ENCODE data around the gene GARS1. TPM values are rescaled to one million over a fixed set of nuclear protein-coding genes. Genes with fewer than 3 reads are reported as not detected.
"Not testable (repeated sequence)": the region's sequence is repeated elsewhere in the genome, so short reads cannot be mapped to it uniquely, and the experiment has no call there.

GARS1 gene
- total RNA-seq, 2 experiments from 2014 or later = 178 to 375 TPM

DNA sequence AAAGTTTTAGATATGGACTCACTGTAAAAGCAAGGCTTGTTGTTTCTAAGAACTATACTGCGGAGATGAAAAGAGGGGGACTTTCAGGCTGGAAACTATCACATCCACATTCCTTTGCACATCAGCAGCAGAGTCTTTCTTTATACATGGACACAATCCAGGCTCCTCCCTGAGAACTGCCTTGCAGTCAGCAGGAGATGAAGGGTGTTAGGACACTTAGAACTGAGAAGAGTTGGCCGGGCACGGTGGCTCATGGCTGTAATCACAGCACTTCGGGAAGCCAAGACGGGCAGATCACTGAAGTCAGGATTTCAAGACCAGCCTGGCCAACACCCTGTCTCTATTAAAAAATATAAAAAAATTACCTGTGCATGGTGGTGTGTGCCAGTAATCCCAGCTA, 9.7 kb upstream of the GARS1 start:
- Histone ChIP-seq H2AFZ (ENCODE audit: low read length) (no peak overlapping the region), H3K4me2 (ENCODE audit: low read length) (no peak overlapping the region), H3K79me2 (ENCODE audit: insufficient read depth, low read depth, low read length) (no peaks in the 10 kb centered on the region), H3K36me3 (ENCODE audit: insufficient read depth, low read length) (peaks cover 55% of the 10 kb centered on the region), H3K4me3 (ENCODE audit: low read depth, low read length, poor library complexity, severe bottlenecking) (no peak overlapping the region), H3K4me1 (ENCODE audit: insufficient read depth, low read length, poor library complexity, severe bottlenecking) (no peaks in the 10 kb centered on the region), H4K20me1 (ENCODE audit: insufficient read depth, low read length) (no peaks in the 10 kb centered on the region), H3K27ac (ENCODE audit: low read depth, low read length, poor library complexity, severe bottlenecking) (no peak overlapping the region), H3K9me2 (ENCODE audit: insufficient read depth, low read length) (no peaks in the 10 kb centered on the region), H3K9me3 (ENCODE audit: low read length) (0 out of 2 replicates have a peak, but pooled peaks cover 18% of the 10 kb centered on the region)
- CTCF ChIA-PET (ENCODE audit: unreplicated experiment) = no interaction called here
- TF ChIP-seq, protein P1, sequence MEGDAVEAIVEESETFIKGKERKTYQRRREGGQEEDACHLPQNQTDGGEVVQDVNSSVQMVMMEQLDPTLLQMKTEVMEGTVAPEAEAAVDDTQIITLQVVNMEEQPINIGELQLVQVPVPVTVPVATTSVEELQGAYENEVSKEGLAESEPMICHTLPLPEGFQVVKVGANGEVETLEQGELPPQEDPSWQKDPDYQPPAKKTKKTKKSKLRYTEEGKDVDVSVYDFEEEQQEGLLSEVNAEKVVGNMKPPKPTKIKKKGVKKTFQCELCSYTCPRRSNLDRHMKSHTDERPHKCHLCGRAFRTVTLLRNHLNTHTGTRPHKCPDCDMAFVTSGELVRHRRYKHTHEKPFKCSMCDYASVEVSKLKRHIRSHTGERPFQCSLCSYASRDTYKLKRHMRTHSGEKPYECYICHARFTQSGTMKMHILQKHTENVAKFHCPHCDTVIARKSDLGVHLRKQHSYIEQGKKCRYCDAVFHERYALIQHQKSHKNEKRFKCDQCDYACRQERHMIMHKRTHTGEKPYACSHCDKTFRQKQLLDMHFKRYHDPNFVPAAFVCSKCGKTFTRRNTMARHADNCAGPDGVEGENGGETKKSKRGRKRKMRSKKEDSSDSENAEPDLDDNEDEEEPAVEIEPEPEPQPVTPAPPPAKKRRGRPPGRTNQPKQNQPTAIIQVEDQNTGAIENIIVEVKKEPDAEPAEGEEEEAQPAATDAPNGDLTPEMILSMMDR (conservative IDR thresholded peaks at IDR 0.05; ENCODE audit: low read length) = no peak
- TF ChIP-seq EZH2phosphoT487 (IDR thresholded peaks at IDR 0.05; ENCODE audit: borderline replicate concordance, low read depth, low read length) = no peak
- BruUV-seq (replicated peaks) = no TSS peak
- POLR2A ChIA-PET = interaction anchor here (0.5 kb wide), 1 partner anchor 463 kb away, joined by 4 read pairs; no protein-coding TSS in a partner anchor
- intact Hi-C loops (cut with micrococcal nuclease; ENCODE audit: unreplicated experiment) = no loop called here
- DNase-seq (ENCODE audit: low spot score) = no peak

GRCh38 chr7:30585675-30586074, 9.0 kb upstream of the GARS1 start:
- no peak overlapping the region for H3K4me3 ChIP-seq (ENCODE audit: low read depth, low read length, poor library complexity, severe bottlenecking)
- no peak for TF ChIP-seq EZH2phosphoT487 (IDR thresholded peaks at IDR 0.05; ENCODE audit: borderline replicate concordance, low read depth, low read length)
- TF ChIP-seq, protein P1 (conservative IDR thresholded peaks at IDR 0.05; ENCODE audit: low read length) = no peak
- H3K4me1 ChIP-seq (ENCODE audit: insufficient read depth, low read length, poor library complexity, severe bottlenecking) = no peaks in the 10 kb centered on the region
- no peaks in the 10 kb centered on the region for H3K79me2 ChIP-seq (ENCODE audit: insufficient read depth, low read depth, low read length)
- intact Hi-C loops (cut with micrococcal nuclease; ENCODE audit: unreplicated experiment) = no loop called here
- DNase-seq (ENCODE audit: low spot score) = no peak
- no peak overlapping the region for H3K27ac ChIP-seq (ENCODE audit: low read depth, low read length, poor library complexity, severe bottlenecking)
- H3K36me3 ChIP-seq (ENCODE audit: insufficient read depth, low read length) = peaks cover 50% of the 10 kb centered on the region
- no peak overlapping the region for H2AFZ ChIP-seq (ENCODE audit: low read length)
- H4K20me1 ChIP-seq (ENCODE audit: insufficient read depth, low read length) = no peaks in the 10 kb centered on the region
- ChIA-PET POLR2A (interaction anchor here (0.5 kb wide), 1 partner anchor 463 kb away, joined by 4 read pairs; no protein-coding TSS in a partner anchor), CTCF (ENCODE audit: unreplicated experiment) (no interaction called here)
- H3K4me2 ChIP-seq (ENCODE audit: low read length) = no peak overlapping the region
- H3K9me3 ChIP-seq (ENCODE audit: low read length) = 0 out of 2 replicates have a peak, but pooled peaks cover 18% of the 10 kb centered on the region
- BruUV-seq (replicated peaks) = no TSS peak
- no peaks in the 10 kb centered on the region for H3K9me2 ChIP-seq (ENCODE audit: insufficient read depth, low read length)

- POLR2A ChIA-PET; CTCF ChIA-PET (ENCODE audit: unreplicated experiment); H3K9me2 ChIP-seq (ENCODE audit: insufficient read depth, low read length); H4K20me1 ChIP-seq (ENCODE audit: insufficient read depth, low read length); H3K4me2 ChIP-seq (ENCODE audit: low read length); H3K27ac ChIP-seq (ENCODE audit: low read depth, low read length, poor library complexity, severe bottlenecking); BruUV-seq (replicated peaks); H3K4me3 ChIP-seq (ENCODE audit: low read depth, low read length, poor library complexity, severe bottlenecking); DNase-seq (ENCODE audit: low spot score); H2AFZ ChIP-seq (ENCODE audit: low read length); intact Hi-C loops (cut with micrococcal nuclease; ENCODE audit: unreplicated experiment); H3K4me1 ChIP-seq (ENCODE audit: insufficient read depth, low read length, poor library complexity, severe bottlenecking): not testable (repeated sequence)
- Histone ChIP-seq H3K36me3 (ENCODE audit: insufficient read depth, low read length) (peaks cover 31% of the 10 kb centered on the region), H3K9me3 (ENCODE audit: low read length) (0 out of 2 replicates have a peak, but pooled peaks cover 11% of the 10 kb centered on the region), H3K79me2 (ENCODE audit: insufficient read depth, low read depth, low read length) (peaks cover 11% of the 10 kb centered on the region; the same call in 1 of the 2 replicates)
These were observed 7.1 kb upstream of the GARS1 start for GRCh38 chr7:30587547-30587946.
